ENCODE measurements around the gene PRDM7.
"Not testable (repeated sequence)": the region's sequence is repeated elsewhere in the genome, so short reads cannot be mapped to it uniquely, and the experiment has no call there.

The PRDM7 gene

DNA sequence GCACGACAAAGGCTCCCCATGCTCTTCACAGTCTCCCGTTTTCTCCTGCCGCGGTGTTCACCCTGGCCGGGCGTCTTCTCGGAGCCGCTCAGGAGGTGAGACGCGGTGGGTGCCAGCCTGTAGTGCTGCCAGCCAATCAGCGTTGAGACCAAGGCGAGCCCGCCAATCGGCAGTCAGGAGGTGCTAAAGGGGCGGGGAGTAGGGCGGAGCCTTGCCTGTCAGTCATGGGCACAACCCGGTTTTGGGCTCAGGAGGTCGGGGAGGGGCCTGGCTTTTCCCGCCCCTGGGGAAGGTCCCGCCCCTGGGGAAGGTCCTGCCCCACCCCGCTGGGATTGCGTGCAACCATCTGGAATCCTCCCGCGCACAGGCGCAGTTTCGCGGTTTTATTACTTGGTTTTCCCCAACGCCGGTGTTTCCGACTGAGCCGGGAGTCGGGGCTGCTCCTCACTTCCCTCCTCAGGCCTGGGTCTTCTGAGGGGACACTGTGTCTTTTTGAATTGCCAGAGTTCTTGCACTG, at the start of gene PRDM7:
Gene PRDM7 (minus strand): TSS at position 92 of the 517 bp plus-strand sequence. CDS start 1,421 bp downstream, outside the sequence.
- Mint-ChIP-seq H3K27ac (peak within 1 kb of the TSS; percentile 81), H3K4me3 (peak within 1 kb of the TSS; percentile 89), H3K9me3 (ENCODE audit: low read depth) (no peaks in the 10 kb centered on the region), H3K36me3 (no peaks in the 10 kb centered on the region), H3K4me1 (ENCODE audit: low read depth) (peaks cover 19% of the 10 kb centered on the region), H3K27me3 (no peaks in the 10 kb centered on the region)

DNA sequence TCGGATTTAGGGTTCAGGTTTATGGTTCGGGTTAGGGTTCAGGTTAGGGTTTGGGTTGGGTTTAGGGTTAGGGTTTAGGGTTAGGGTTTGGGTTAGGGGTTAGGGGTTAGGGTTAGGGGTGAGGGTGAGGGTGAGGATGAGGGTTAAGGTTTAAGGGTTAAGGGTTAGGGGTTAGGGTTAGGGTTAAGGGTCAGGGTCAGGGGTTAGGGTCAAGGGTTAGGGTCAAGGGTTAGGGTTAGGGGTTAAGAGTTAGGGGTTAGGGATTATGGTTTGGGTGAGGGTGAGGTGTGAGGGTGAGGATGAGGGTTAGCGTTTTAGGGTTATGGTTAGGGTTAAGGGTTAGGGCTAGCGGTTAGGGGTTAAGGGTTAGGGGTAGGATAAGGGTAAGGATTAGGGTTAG, 44.7 kb upstream of the PRDM7 start:
- not testable (repeated sequence) for H3K27ac Mint-ChIP-seq; H3K4me1 Mint-ChIP-seq (ENCODE audit: low read depth); H3K27me3 Mint-ChIP-seq

DNA sequence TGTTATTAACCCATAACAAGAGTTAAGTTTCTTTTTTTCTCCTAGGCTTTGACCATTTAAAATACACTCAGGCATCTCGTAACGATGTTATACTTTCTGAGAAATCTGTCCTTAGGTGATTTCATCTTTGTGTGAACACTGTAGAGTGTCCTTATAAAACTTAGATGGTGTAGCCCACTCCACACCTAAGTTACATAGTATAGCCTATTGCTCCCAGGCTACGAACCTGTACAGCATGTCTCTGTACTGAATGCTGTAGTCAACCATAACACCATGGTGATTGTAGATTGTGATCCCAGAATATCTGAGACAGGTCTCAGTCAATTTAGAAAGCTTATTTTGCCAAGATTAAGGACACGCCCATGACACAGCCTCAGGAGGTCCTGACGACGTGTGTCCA, 30.5 kb upstream of the PRDM7 start:
- H3K9me3 Mint-ChIP-seq (ENCODE audit: low read depth); H3K27me3 Mint-ChIP-seq; H3K4me3 Mint-ChIP-seq; H3K27ac Mint-ChIP-seq; H3K4me1 Mint-ChIP-seq (ENCODE audit: low read depth); H3K36me3 Mint-ChIP-seq: not testable (repeated sequence)

More for the DNA sequence above, 44.7 kb upstream of the PRDM7 start:
- H3K36me3 Mint-ChIP-seq; H3K9me3 Mint-ChIP-seq (ENCODE audit: low read depth); H3K4me3 Mint-ChIP-seq: not testable (repeated sequence)

DNA sequence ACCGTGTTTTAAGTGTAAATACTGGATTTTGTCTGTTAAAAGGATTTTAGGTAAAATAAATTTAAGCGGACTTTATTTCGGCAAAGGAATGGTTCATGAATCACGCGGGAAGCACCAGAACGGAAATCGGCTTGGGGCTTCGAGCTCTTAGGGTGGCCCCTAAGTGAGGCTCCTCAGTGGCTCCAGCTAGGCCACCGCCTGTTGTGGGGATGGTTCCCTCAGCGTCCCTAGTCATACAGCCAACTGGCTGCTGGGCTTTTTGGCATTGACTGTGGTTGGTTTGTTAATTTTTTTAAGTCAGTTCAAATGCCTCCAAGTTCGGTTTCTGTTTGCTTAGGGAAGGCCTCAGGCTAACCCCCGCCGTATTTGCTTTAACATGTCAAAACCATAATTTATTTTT, 29.9 kb upstream of the PRDM7 start:
- H3K36me3 Mint-ChIP-seq; H3K27ac Mint-ChIP-seq; H3K9me3 Mint-ChIP-seq (ENCODE audit: low read depth); H3K4me1 Mint-ChIP-seq (ENCODE audit: low read depth); H3K27me3 Mint-ChIP-seq; H3K4me3 Mint-ChIP-seq: not testable (repeated sequence)

GRCh38 chr16:90106271-90106670, 29.1 kb upstream of the PRDM7 start:
- not testable (repeated sequence) for H3K9me3 Mint-ChIP-seq (ENCODE audit: low read depth); H3K4me1 Mint-ChIP-seq (ENCODE audit: low read depth); H3K27me3 Mint-ChIP-seq; H3K4me3 Mint-ChIP-seq; H3K36me3 Mint-ChIP-seq; H3K27ac Mint-ChIP-seq

GRCh38 chr16:90104725-90105124, 27.6 kb upstream of the PRDM7 start:
- not testable (repeated sequence) for H3K4me3 Mint-ChIP-seq; H3K9me3 Mint-ChIP-seq (ENCODE audit: low read depth); H3K36me3 Mint-ChIP-seq; H3K4me1 Mint-ChIP-seq (ENCODE audit: low read depth); H3K27ac Mint-ChIP-seq; H3K27me3 Mint-ChIP-seq

GRCh38 chr16:90102086-90102884, 25.2 kb upstream of the PRDM7 start:
- not testable (repeated sequence) for H3K27me3 Mint-ChIP-seq; H3K4me1 Mint-ChIP-seq (ENCODE audit: low read depth); H3K4me3 Mint-ChIP-seq; H3K9me3 Mint-ChIP-seq (ENCODE audit: low read depth); H3K27ac Mint-ChIP-seq; H3K36me3 Mint-ChIP-seq

DNA sequence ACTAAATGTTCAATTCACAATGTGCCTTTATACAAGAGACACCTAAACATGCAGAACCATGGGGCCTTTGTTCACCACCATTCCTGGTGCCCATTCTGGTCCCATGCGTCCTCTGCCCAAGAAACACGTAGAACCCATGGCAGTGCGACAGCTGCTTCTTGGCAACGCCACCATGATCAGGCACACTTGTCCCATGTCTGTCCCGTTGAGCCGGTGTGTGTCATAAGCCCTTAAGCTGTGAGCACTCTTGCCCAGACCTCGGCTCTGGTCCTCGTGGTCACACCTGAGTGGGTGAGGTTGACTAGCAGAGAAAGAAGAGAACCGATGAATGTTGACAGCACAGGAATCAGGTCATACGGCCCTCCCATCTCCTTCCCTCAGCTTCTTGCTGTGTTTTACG, 24.2 kb upstream of the PRDM7 start:
- H3K4me1 Mint-ChIP-seq (ENCODE audit: low read depth); H3K9me3 Mint-ChIP-seq (ENCODE audit: low read depth): not testable (repeated sequence)

DNA sequence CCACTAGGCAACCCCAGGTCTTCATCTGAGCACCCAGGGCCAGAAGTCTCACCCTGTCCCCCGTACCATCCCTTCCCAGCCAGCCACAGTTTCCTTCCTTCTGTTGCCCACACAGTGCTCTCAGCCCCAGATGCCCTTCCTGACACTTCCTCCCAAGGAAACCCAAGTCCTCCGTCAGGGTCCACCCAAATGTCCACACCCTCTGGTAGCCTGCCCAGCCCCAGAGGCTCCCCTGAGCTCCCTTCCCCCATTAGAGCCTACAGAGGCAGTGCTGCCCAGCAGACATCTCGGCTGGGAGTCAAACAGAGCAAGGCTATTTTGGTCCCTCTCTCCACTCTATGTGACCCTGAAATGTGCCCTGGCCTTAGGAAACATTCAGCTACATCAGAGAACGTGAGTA, 23.7 kb upstream of the PRDM7 start:
- not testable (repeated sequence) for H3K4me3 Mint-ChIP-seq; H3K27me3 Mint-ChIP-seq; H3K36me3 Mint-ChIP-seq; H3K27ac Mint-ChIP-seq; H3K9me3 Mint-ChIP-seq (ENCODE audit: low read depth); H3K4me1 Mint-ChIP-seq (ENCODE audit: low read depth)

More for the DNA sequence above, 24.2 kb upstream of the PRDM7 start:
- H3K27ac Mint-ChIP-seq, H3K4me3 Mint-ChIP-seq, H3K36me3 Mint-ChIP-seq, H3K27me3 Mint-ChIP-seq: not testable (repeated sequence)

GRCh38 chr16:90100229-90100628, 23.1 kb upstream of the PRDM7 start:
- H3K27ac Mint-ChIP-seq; H3K4me3 Mint-ChIP-seq; H3K4me1 Mint-ChIP-seq (ENCODE audit: low read depth); H3K9me3 Mint-ChIP-seq (ENCODE audit: low read depth); H3K27me3 Mint-ChIP-seq; H3K36me3 Mint-ChIP-seq: not testable (repeated sequence)

DNA sequence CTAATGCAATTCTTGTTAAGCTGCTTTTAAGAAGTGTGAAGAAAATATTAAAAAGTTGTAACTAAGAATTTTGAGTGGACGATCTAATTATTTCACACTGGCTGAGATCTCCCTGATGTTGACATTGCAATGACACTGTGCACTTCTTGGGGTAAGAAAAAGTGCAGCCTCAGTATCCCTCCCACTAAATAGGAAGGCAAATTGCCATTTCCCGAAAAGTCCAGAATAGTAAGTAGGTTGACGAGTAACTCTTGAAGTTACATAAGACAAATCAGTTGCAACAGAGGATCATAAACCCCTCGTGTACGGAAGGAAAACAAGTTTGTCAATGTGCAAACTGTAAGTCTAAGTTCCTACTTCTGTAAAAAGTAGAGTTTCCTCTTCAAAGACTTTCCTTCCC, 21.8 kb upstream of the PRDM7 start:
- H3K9me3 Mint-ChIP-seq (ENCODE audit: low read depth); H3K27me3 Mint-ChIP-seq; H3K4me1 Mint-ChIP-seq (ENCODE audit: low read depth); H3K4me3 Mint-ChIP-seq; H3K27ac Mint-ChIP-seq; H3K36me3 Mint-ChIP-seq: not testable (repeated sequence)

- H3K27me3 Mint-ChIP-seq; H3K36me3 Mint-ChIP-seq; H3K4me3 Mint-ChIP-seq; H3K9me3 Mint-ChIP-seq (ENCODE audit: low read depth); H3K27ac Mint-ChIP-seq; H3K4me1 Mint-ChIP-seq (ENCODE audit: low read depth): not testable (repeated sequence)
These were observed 20.0 kb upstream of the PRDM7 start for GRCh38 chr16:90097010-90097684.

- H3K9me3 Mint-ChIP-seq (ENCODE audit: low read depth); H3K4me3 Mint-ChIP-seq; H3K4me1 Mint-ChIP-seq (ENCODE audit: low read depth); H3K27me3 Mint-ChIP-seq; H3K36me3 Mint-ChIP-seq; H3K27ac Mint-ChIP-seq: not testable (repeated sequence)
These were observed 17.7 kb upstream of the PRDM7 start for GRCh38 chr16:90094791-90095190.

GRCh38 chr16:90094296-90094695, 17.2 kb upstream of the PRDM7 start:
- not testable (repeated sequence) for H3K36me3 Mint-ChIP-seq; H3K27ac Mint-ChIP-seq; H3K9me3 Mint-ChIP-seq (ENCODE audit: low read depth); H3K4me3 Mint-ChIP-seq; H3K27me3 Mint-ChIP-seq; H3K4me1 Mint-ChIP-seq (ENCODE audit: low read depth)

- not testable (repeated sequence) for H3K27me3 Mint-ChIP-seq; H3K27ac Mint-ChIP-seq; H3K4me3 Mint-ChIP-seq; H3K9me3 Mint-ChIP-seq (ENCODE audit: low read depth); H3K36me3 Mint-ChIP-seq; H3K4me1 Mint-ChIP-seq (ENCODE audit: low read depth)
These were observed 16.7 kb upstream of the PRDM7 start for GRCh38 chr16:90093799-90094198.

DNA sequence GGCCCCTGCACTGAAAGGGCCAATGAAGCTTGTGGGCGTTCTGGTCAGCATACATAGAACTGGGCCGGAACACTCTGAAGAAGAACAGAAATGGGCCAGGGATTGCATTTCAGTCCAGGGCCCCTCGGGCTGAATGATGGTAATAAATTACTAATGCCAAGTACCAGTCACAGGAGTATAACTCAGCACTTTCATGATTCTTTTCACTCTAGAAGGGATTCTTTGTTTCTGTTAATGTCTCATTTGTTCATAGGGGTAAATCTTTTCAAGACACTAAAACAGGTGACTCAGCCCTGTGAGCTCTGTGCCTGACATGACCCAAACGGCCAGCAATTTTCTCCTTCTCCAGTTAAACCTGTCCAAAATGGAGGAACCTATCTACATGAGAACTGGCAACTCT, 15.7 kb upstream of the PRDM7 start:
- H3K27ac Mint-ChIP-seq; H3K4me1 Mint-ChIP-seq (ENCODE audit: low read depth); H3K36me3 Mint-ChIP-seq; H3K4me3 Mint-ChIP-seq; H3K27me3 Mint-ChIP-seq; H3K9me3 Mint-ChIP-seq (ENCODE audit: low read depth): not testable (repeated sequence)

All from activated naive CD8-positive, alpha-beta T cell (primary cell).